ENCODE measurements around the gene DEFB129.

The DEFB129 gene

GRCh38 chr20:271069-271468 is 44.0 kb downstream of the DEFB129 start:
- H3K4me3 Mint-ChIP-seq, result no peak overlapping the region
- H3K36me3 Mint-ChIP-seq, result no peaks in the 10 kb centered on the region
- no peak overlapping the region for H3K27ac Mint-ChIP-seq
- ATAC-seq, result no peak
- no peak for DNase-seq (ENCODE audit: low spot score in 2 of 2)
- peaks cover 12% of the 10 kb centered on the region for H3K4me1 Mint-ChIP-seq
- H3K9me3 Mint-ChIP-seq, result no peaks in the 10 kb centered on the region

GRCh38 chr20:271528-271927 is 44.5 kb downstream of the DEFB129 start:
- Mint-ChIP-seq H3K4me1 (peaks cover 8% of the 10 kb centered on the region), H3K9me3 (no peaks in the 10 kb centered on the region), H3K36me3 (no peaks in the 10 kb centered on the region), H3K27ac (no peak overlapping the region), H3K4me3 (no peak overlapping the region)
- no peak for DNase-seq (ENCODE audit: low spot score in 2 of 2)
- ATAC-seq, result no peak

- ATAC-seq, result no peak
- Mint-ChIP-seq H3K4me3 (no peak overlapping the region), H3K27ac (peak overlapping the region; percentile 15), H3K9me3 (no peaks in the 10 kb centered on the region), H3K4me1 (no peaks in the 10 kb centered on the region), H3K36me3 (no peaks in the 10 kb centered on the region)
- no peak for DNase-seq (ENCODE audit: low spot score in 2 of 2)
Observed at GRCh38 chr20:272718-273117, 45.7 kb downstream of the DEFB129 start.

GRCh38 chr20:273884-274283 is 46.8 kb downstream of the DEFB129 start:
- H3K4me1 Mint-ChIP-seq, result no peaks in the 10 kb centered on the region
- H3K27ac Mint-ChIP-seq, result no peak overlapping the region
- no peak overlapping the region for H3K4me3 Mint-ChIP-seq
- ATAC-seq (no peak), DNase-seq (ENCODE audit: low spot score in 2 of 2) (no peak)
- no peaks in the 10 kb centered on the region for H3K36me3 Mint-ChIP-seq
- no peaks in the 10 kb centered on the region for H3K9me3 Mint-ChIP-seq

GRCh38 chr20:275791-276190 is 48.7 kb downstream of the DEFB129 start:
- H3K27ac Mint-ChIP-seq, result no peak overlapping the region
- ATAC-seq (no peak), DNase-seq (ENCODE audit: low spot score in 2 of 2) (no peak)
- H3K4me3 Mint-ChIP-seq, result no peak overlapping the region
- no peaks in the 10 kb centered on the region for H3K36me3 Mint-ChIP-seq
- H3K9me3 Mint-ChIP-seq, result no peaks in the 10 kb centered on the region
- no peaks in the 10 kb centered on the region for H3K4me1 Mint-ChIP-seq

GRCh38 chr20:276620-277495 is 49.8 kb downstream of the DEFB129 start:
- DNase-seq (ENCODE audit: low spot score in 2 of 2) (no peak), ATAC-seq (no peak)
- Mint-ChIP-seq H3K27ac (no peak overlapping the region), H3K9me3 (no peaks in the 10 kb centered on the region), H3K36me3 (no peaks in the 10 kb centered on the region), H3K4me1 (no peaks in the 10 kb centered on the region), H3K4me3 (no peak overlapping the region)

- no peaks in the 10 kb centered on the region for H3K9me3 Mint-ChIP-seq
- no peak for DNase-seq (ENCODE audit: low spot score in 2 of 2)
- H3K4me3 Mint-ChIP-seq, result no peak overlapping the region
- H3K4me1 Mint-ChIP-seq, result no peaks in the 10 kb centered on the region
- no peak overlapping the region for H3K27ac Mint-ChIP-seq
- ATAC-seq, result no peak
- no peaks in the 10 kb centered on the region for H3K36me3 Mint-ChIP-seq
Observed at GRCh38 chr20:277496-277781, 50.4 kb downstream of the DEFB129 start.

- Mint-ChIP-seq H3K4me3 (no peak overlapping the region), H3K4me1 (no peaks in the 10 kb centered on the region), H3K36me3 (no peaks in the 10 kb centered on the region), H3K27ac (no peak overlapping the region), H3K9me3 (no peaks in the 10 kb centered on the region)
- ATAC-seq (no peak), DNase-seq (ENCODE audit: low spot score in 2 of 2) (no peak)
Observed at GRCh38 chr20:278181-278580, 51.1 kb downstream of the DEFB129 start.

- ATAC-seq (no peak), DNase-seq (ENCODE audit: low spot score in 2 of 2) (no peak)
- no peaks in the 10 kb centered on the region for H3K9me3 Mint-ChIP-seq
- no peaks in the 10 kb centered on the region for H3K36me3 Mint-ChIP-seq
- H3K27ac Mint-ChIP-seq, result no peak overlapping the region
- H3K4me1 Mint-ChIP-seq, result no peaks in the 10 kb centered on the region
- H3K4me3 Mint-ChIP-seq, result no peak overlapping the region
Observed at GRCh38 chr20:278607-279571, 51.8 kb downstream of the DEFB129 start.

All from stimulated activated effector memory CD8-positive, alpha-beta T cell treated with anti-CD3 and anti-CD28 coated beads, Interleukin-12 subunit alpha, Interleukin-12 subunit beta, amount 100 ng/mL, for 72 hours (primary cell).